ENCODE measurements around the gene ST3GAL5.

DNA sequence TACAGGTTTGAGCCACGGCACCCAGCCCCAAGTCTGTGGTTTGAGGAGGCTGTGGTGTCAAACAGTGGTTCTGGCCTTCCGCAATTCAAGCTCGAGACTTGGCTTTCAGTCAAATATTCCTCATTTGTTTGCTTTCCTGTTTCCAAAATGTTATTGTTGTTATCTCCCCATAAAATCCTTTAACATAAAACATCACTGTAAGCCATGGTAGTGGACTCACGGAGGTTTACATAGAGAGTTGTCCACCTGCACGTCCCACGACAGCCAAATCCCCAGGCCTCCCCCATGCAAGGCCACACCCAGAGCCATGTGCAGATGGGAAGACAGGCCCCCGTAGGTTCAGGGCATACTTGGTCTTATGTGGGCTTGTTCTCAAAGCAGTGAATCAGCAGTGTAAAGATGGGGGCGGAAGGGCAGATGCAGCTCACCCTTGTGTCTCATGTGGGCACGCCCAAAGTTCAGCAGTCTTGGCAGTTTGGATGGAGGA is 18.9 kb upstream of the ST3GAL5 start:
- no peak for TF ChIP-seq MAFK (IDR thresholded peaks at IDR 0.05; ENCODE audit: low read depth, low read length)
- TF ChIP-seq GABPA (IDR thresholded peaks at IDR 0.05; ENCODE audit: borderline replicate concordance, insufficient read depth, low read length), result no peak
- TF ChIP-seq JUN (IDR thresholded peaks at IDR 0.05; ENCODE audit: low read depth, low read length), result no peak
- no peak for TF ChIP-seq NANOG (IDR thresholded peaks at IDR 0.05; ENCODE audit: insufficient read depth, low read depth, low read length, poor library complexity, severe bottlenecking)
- no peak for TF ChIP-seq RFX5 (IDR thresholded peaks at IDR 0.05; ENCODE audit: borderline replicate concordance, low read depth, low read length)

All from H1 (cell line).